HG02852 (cell line): ENCODE data around the gene FGD2.

Experiments
- ATAC-seq: cut with Tn5 transposase; IDR thresholded peaks from one replicate; pipeline ENCODE4 v1.9.1; 2021; ENCODE audit warnings: mild to moderate bottlenecking, moderate library complexity; ENCODE audit not compliant: unreplicated experiment

FGD2 gene

GRCh38 chr6:37005061-37005810 lies at the start of gene FGD2:
FGD2 (plus strand) TSS chr6:37005655; CDS start chr6:37005818, 163 bp downstream.
- peak; percentile 71 for ATAC-seq

- ATAC-seq: no peak
These were observed 49.6 kb upstream of the FGD2 start for GRCh38 chr6:36955671-36956445.

GRCh38 chr6:36956446-36956820 lies 49.0 kb upstream of the FGD2 start:
- ATAC-seq: no peak

- no peak for ATAC-seq
These were observed 47.6 kb upstream of the FGD2 start for GRCh38 chr6:36957773-36958271.

- ATAC-seq: no peak
These were observed 46.5 kb upstream of the FGD2 start for GRCh38 chr6:36958775-36959554.

GRCh38 chr6:36959555-36960250 lies 45.8 kb upstream of the FGD2 start:
- no peak for ATAC-seq

GRCh38 chr6:36961441-36962435 lies 43.7 kb upstream of the FGD2 start:
- no peak for ATAC-seq

- no peak for ATAC-seq
These were observed 42.6 kb upstream of the FGD2 start for GRCh38 chr6:36962874-36963273.

GRCh38 chr6:36963451-36964290 lies 41.8 kb upstream of the FGD2 start:
- no peak for ATAC-seq

GRCh38 chr6:36964349-36964748 lies 41.1 kb upstream of the FGD2 start:
- no peak for ATAC-seq

- ATAC-seq: no peak
These were observed 40.5 kb upstream of the FGD2 start for GRCh38 chr6:36964908-36965307.

GRCh38 chr6:36967301-36967700 lies 38.2 kb upstream of the FGD2 start:
- ATAC-seq: no peak

GRCh38 chr6:36967757-36968156 lies 37.7 kb upstream of the FGD2 start:
- no peak for ATAC-seq

GRCh38 chr6:36968266-36968977 lies 37.0 kb upstream of the FGD2 start:
- no peak for ATAC-seq

GRCh38 chr6:36969240-36969691 lies 36.2 kb upstream of the FGD2 start:
- no peak for ATAC-seq

GRCh38 chr6:36969988-36970891 lies 35.2 kb upstream of the FGD2 start:
- ATAC-seq: no peak
